Stomach (tissue), 9 donors: ENCODE measurements around the gene CHD8. TPM values are rescaled to one million over a fixed set of nuclear protein-coding genes. Genes with fewer than 3 reads are reported as not detected.

Source experiments
- DNase-seq, 2 donors: peaks; one replicate each; pipeline versions ENCODE4 v3.0.0 to v3.0.0-alpha.2; 2013 to 2019
- H3K27ac ChIP-seq, 5 donors: fragments of 200-600 bp in 4 of 5; sonication (generic) in 4 of 5; one replicate each; pipeline ENCODE4 v1.5.1; 2013 to 2019; ENCODE audit warnings: mild to moderate bottlenecking in 1 of 5, moderate library complexity in 1 of 5
- H3K27me3 ChIP-seq, 3 donors: fragments of 200-600 bp; sonication (generic); one replicate each; pipeline ENCODE4 v1.5.1; 2017 to 2019; ENCODE audit warnings: mixed run types in 1 of 3
- H3K36me3 ChIP-seq, 4 donors: fragments of 200-600 bp; sonication (generic); 1 replicate in 3 of 4; 2 replicates in 1 of 4; pipeline ENCODE4 v1.5.1; 2016 to 2019
- H3K4me1 ChIP-seq, 4 donors: fragments of 200-600 bp; sonication (generic); one replicate each; pipeline ENCODE4 v1.5.1; 2016 to 2019
- H3K4me3 ChIP-seq, 4 donors: fragments of 200-600 bp; sonication (generic) in 3 of 4; one replicate each; pipeline ENCODE4 v1.5.1; 2016 to 2019; ENCODE audit warnings: mild to moderate bottlenecking in 1 of 4
- H3K9me3 ChIP-seq, 4 donors: fragments of 200-600 bp; sonication (generic); one replicate each; pipeline ENCODE4 v1.5.1; 2016 to 2019
- CTCF ChIP-seq, 7 experiments: fragments of 450-650 bp in 4 of 7; fragments of 200-600 bp in 3 of 7; sonication (generic) in 3 of 7; IDR thresholded peaks; one replicate each; pipeline ENCODE4 v1.5.1; 2016 to 2019; ENCODE audit warnings: antibody characterized with exemption in 7 of 7, control low read depth in 2 of 7, mild to moderate bottlenecking in 1 of 7
- EP300 ChIP-seq: sonication (generic); formaldehyde crosslinking; IDR thresholded peaks from one replicate; pipeline ENCODE4 v1.6.1; 2017; ENCODE audit warnings: antibody characterized with exemption
- POLR2A ChIP-seq, 4 donors: fragments of 450-650 bp; IDR thresholded peaks; one replicate each; pipeline ENCODE4 v1.6.1; 2016; ENCODE audit warnings: antibody characterized with exemption in 4 of 4, control low read depth in 2 of 4, mild to moderate bottlenecking in 1 of 4, moderate library complexity in 1 of 4
- POLR2AphosphoS5 ChIP-seq, 3 donors: sonication (generic); formaldehyde crosslinking; IDR thresholded peaks; one replicate each; pipeline ENCODE4 v1.6.1; 2016; ENCODE audit warnings: antibody characterized with exemption in 3 of 3
- WGBS, 5 donors: extraction: QIAGEN DNeasy Blood & Tissue Kit in 3 of 5; methylation state at CpG; one replicate each; pipeline versions ENCODE4 v1.1.5 to v1.1.7; 2013 to 2018; 5-methylcytosine and 5-hydroxymethylcytosine counted together
- intact Hi-C: fragments of 100-400 bp; cut with DNase I; formaldehyde crosslinking; loops from one replicate; pipeline ENCODE4 v1.15.1; 2023; ENCODE audit warnings: low total_unique reads
- polyA plus RNA-seq, 3 donors: library from polyadenylated mRNA; stranded (reverse); fragments of 200-250 nt; gene quantifications; one replicate each; pipeline ENCODE4 v1.2.3, GENCODE V29; 2013
- total RNA-seq, 5 donors: library from RNA; depleted of rRNA; stranded (reverse); fragments of >200 nt; gene quantifications; one replicate each; pipeline versions ENCODE4 v1.1.0 to v1.2.3, GENCODE V29; 2014 to 2016
- donor health status: healthy with polysubstance abuse.
- donor health status: Bipolar disorder and iron deficiency.
- donor health status: healthy.

CHD8 gene
- total and polyA plus RNA-seq, 8 donors, result 13.6 to 117 (median 42.8) TPM

GRCh38 chr14:21398901-21399300 lies 57.0 kb downstream of the CHD8 start:
- Histone ChIP-seq H3K27me3 (no peaks in the 10 kb centered on the region), H3K4me1 (no peaks in the 10 kb centered on the region), H3K27ac (no peak overlapping the region), H3K4me3 (no peak overlapping the region), H3K9me3 (no peaks in the 10 kb centered on the region), H3K36me3 (peaks cover 97 to 100% (median 100%) of the 10 kb centered on the region in 4 donors)
- no peak for DNase-seq
- no peak for TF ChIP-seq EP300
- no peak for TF ChIP-seq CTCF (IDR thresholded peaks at IDR 0.05)
- no peak for TF ChIP-seq POLR2A (IDR thresholded peaks at IDR 0.05)
- no peak for TF ChIP-seq POLR2AphosphoS5 (IDR thresholded peaks at IDR 0.05)
- intact Hi-C loops, result no loop called here
- 90 to 98% (median 93%) methylated on average over 4 of the region's 4 CpGs for WGBS, 5 donors

- no peaks in the 10 kb centered on the region for H3K27me3 ChIP-seq
- intact Hi-C loops, result no loop called here
- H3K36me3 ChIP-seq, result peaks cover 95 to 100% (median 100%) of the 10 kb centered on the region in 4 donors
- no peaks in the 10 kb centered on the region for H3K4me1 ChIP-seq
- 0 to 14% (median 0%) methylated on average over 1 of the region's 1 CpG for WGBS, 5 donors
- no peak overlapping the region for H3K4me3 ChIP-seq
- TF ChIP-seq EP300, result no peak
- no peak for TF ChIP-seq POLR2A (IDR thresholded peaks at IDR 0.05)
- no peak for TF ChIP-seq CTCF (IDR thresholded peaks at IDR 0.05)
- TF ChIP-seq POLR2AphosphoS5 (IDR thresholded peaks at IDR 0.05), result no peak
- H3K27ac ChIP-seq, result no peak overlapping the region
- H3K9me3 ChIP-seq, result no peaks in the 10 kb centered on the region
- DNase-seq, result no peak
Measured at GRCh38 chr14:21395450-21395849, 60.5 kb downstream of the CHD8 start.

- Histone ChIP-seq H3K9me3 (no peaks in the 10 kb centered on the region), H3K36me3 (peaks cover 18 to 53% (median 52%) of the 10 kb centered on the region in 4 donors), H3K4me1 (peaks cover 6 to 41% (median 36%) of the 10 kb centered on the region in 4 donors), H3K27ac (peak overlapping the region in 3 of 5 donors; percentile 89 to 94 (median 93)), H3K4me3 (no peak overlapping the region), H3K27me3 (no peaks in the 10 kb centered on the region)
- TF ChIP-seq CTCF (IDR thresholded peaks at IDR 0.05), result no peak
- TF ChIP-seq EP300, result no peak
- TF ChIP-seq POLR2AphosphoS5 (IDR thresholded peaks at IDR 0.05), result no peak
- TF ChIP-seq POLR2A (IDR thresholded peaks at IDR 0.05), result no peak
- WGBS, 5 donors, result 69 to 80% (median 78%) methylated on average over 7 of the region's 7 CpGs
- DNase-seq, result peak in 1 of 2 donors; percentile 29
- intact Hi-C loops, result loop anchor here (10.0 kb wide), 1 partner anchor 151 kb away; no protein-coding TSS in a partner anchor
Measured at GRCh38 chr14:21385188-21385904, 70.6 kb downstream of the CHD8 start.

GRCh38 chr14:21384494-21384851 lies 71.5 kb downstream of the CHD8 start:
- Histone ChIP-seq H3K4me3 (peak overlapping the region; percentile 73 to 92 (median 80)), H3K4me1 (peaks cover 6 to 48% (median 38%) of the 10 kb centered on the region in 4 donors), H3K36me3 (peaks cover 12 to 44% (median 43%) of the 10 kb centered on the region in 4 donors), H3K27me3 (no peaks in the 10 kb centered on the region), H3K27ac (peak overlapping the region; percentile 88 to 94 (median 90)), H3K9me3 (no peaks in the 10 kb centered on the region)
- WGBS, 5 donors, result 0 to 3% (median 0%) methylated on average over 12 of the region's 12 CpGs
- TF ChIP-seq CTCF (IDR thresholded peaks at IDR 0.05) (no peak), POLR2A (IDR thresholded peaks at IDR 0.05) (no peak), EP300 (no peak), POLR2AphosphoS5 (IDR thresholded peaks at IDR 0.05) (no peak)
- no peak for DNase-seq
- intact Hi-C loops, result loop anchor here (10.0 kb wide), 1 partner anchor 150 kb away; no protein-coding TSS in a partner anchor
